Trophoblast cell (in vitro differentiated cells and primary cell): ENCODE measurements around the gene CBY2.

Experiments
- DNase-seq, 2 donors: peaks; one replicate each; pipeline ENCODE4 v3.0.0-alpha.2; 2016
- H2AFZ ChIP-seq: 2 replicates; pipeline ENCODE4 v1.6.1; 2013; ENCODE audit warnings: low read length, moderate library complexity, mild to moderate bottlenecking; ENCODE audit not compliant: insufficient read depth, poor library complexity
- H2AK5ac ChIP-seq: 2 replicates; pipeline ENCODE4 v1.6.1; 2013; ENCODE audit warnings: mild to moderate bottlenecking, low read length
- H2BK120ac ChIP-seq: 2 replicates; pipeline ENCODE4 v1.6.1; 2013; ENCODE audit warnings: low read length, mild to moderate bottlenecking, moderate library complexity; ENCODE audit not compliant: insufficient read depth, poor library complexity
- H2BK12ac ChIP-seq: 2 replicates; pipeline ENCODE4 v1.6.1; 2013; ENCODE audit warnings: mild to moderate bottlenecking, low read length, moderate library complexity
- H2BK5ac ChIP-seq: 2 replicates; pipeline ENCODE4 v1.6.1; 2013; ENCODE audit warnings: low read length, low read depth, moderate library complexity, mild to moderate bottlenecking; ENCODE audit not compliant: poor library complexity
- H3K14ac ChIP-seq: 2 replicates; pipeline ENCODE4 v1.6.1; 2013; ENCODE audit warnings: mild to moderate bottlenecking, low read length
- H3K18ac ChIP-seq: 2 replicates; pipeline ENCODE4 v1.6.1; 2013; ENCODE audit warnings: mild to moderate bottlenecking, low read length
- H3K23ac ChIP-seq: 2 replicates; pipeline ENCODE4 v1.6.1; 2013; ENCODE audit warnings: low read length
- H3K27ac ChIP-seq: 2 replicates; pipeline ENCODE4 v1.5.1; 2013; ENCODE audit warnings: low read depth, mild to moderate bottlenecking, inconsistent platforms, low read length, moderate library complexity
- H3K27me3 ChIP-seq: 2 replicates; pipeline ENCODE4 v1.6.1; 2013; ENCODE audit warnings: inconsistent platforms, mild to moderate bottlenecking, low read length, moderate library complexity; ENCODE audit not compliant: insufficient read depth
- H3K36me3 ChIP-seq, 2 experiments: 1 replicate in 1 of 2; 2 replicates in 1 of 2; pipeline ENCODE4 v1.6.1; 2013; ENCODE audit warnings: low read length in 2 of 2, mild to moderate bottlenecking in 2 of 2, moderate library complexity in 1 of 2; ENCODE audit not compliant: insufficient read depth in 2 of 2, control insufficient read depth in 1 of 2
- H3K4ac ChIP-seq: 2 replicates; pipeline ENCODE4 v1.6.1; 2013; ENCODE audit warnings: low read depth, mild to moderate bottlenecking, low read length, moderate library complexity
- H3K4me1 ChIP-seq, 2 experiments: 1 replicate in 1 of 2; 2 replicates in 1 of 2; pipeline ENCODE4 v1.6.1; 2013; ENCODE audit warnings: low read length in 2 of 2, mild to moderate bottlenecking in 2 of 2, moderate library complexity in 1 of 2; ENCODE audit not compliant: insufficient read depth in 2 of 2, control insufficient read depth in 1 of 2
- H3K4me2 ChIP-seq: 2 replicates; pipeline ENCODE4 v1.6.1; 2013; ENCODE audit warnings: inconsistent platforms, mild to moderate bottlenecking, low read length, moderate library complexity
- H3K4me3 ChIP-seq: 2 replicates; pipeline ENCODE4 v1.5.1; 2013; ENCODE audit warnings: mild to moderate bottlenecking, low read depth, low read length, inconsistent platforms
- H3K79me1 ChIP-seq: one replicate; pipeline ENCODE4 v1.6.1; 2013; ENCODE audit warnings: low read length
- H3K79me2 ChIP-seq: 2 replicates; pipeline ENCODE4 v1.6.1; 2013; ENCODE audit warnings: low read length, mild to moderate bottlenecking; ENCODE audit not compliant: control insufficient read depth, insufficient read depth, poor library complexity
- H3K9ac ChIP-seq: 2 replicates; pipeline ENCODE4 v1.6.1; 2013; ENCODE audit warnings: mild to moderate bottlenecking, low read length
- H3K9me3 ChIP-seq: 2 replicates; pipeline ENCODE4 v1.6.1; 2013; ENCODE audit warnings: low read depth, mild to moderate bottlenecking, control low read depth, inconsistent platforms, low read length; ENCODE audit not compliant: insufficient read depth
- H4K12ac ChIP-seq: 2 replicates; pipeline ENCODE4 v1.6.1; 2013; ENCODE audit warnings: low read depth, mild to moderate bottlenecking, low read length, moderate library complexity
- H4K8ac ChIP-seq: 2 replicates; pipeline ENCODE4 v1.6.1; 2013; ENCODE audit warnings: low read depth, mild to moderate bottlenecking, low read length, moderate library complexity
- H4K91ac ChIP-seq: one replicate; pipeline ENCODE4 v1.6.1; 2013; ENCODE audit warnings: low read depth, mild to moderate bottlenecking, low read length, moderate library complexity
- WGBS: extraction: QIAGEN DNeasy Blood & Tissue Kit; methylation state at CpG from one replicate; pipeline ENCODE4 v1.1.7; 2013; ENCODE audit warnings: missing lambda C conversion rate; ENCODE audit not compliant: insufficient read length, insufficient coverage; ENCODE audit errors: extremely low coverage; 5-methylcytosine and 5-hydroxymethylcytosine counted together

Gene CBY2

DNA sequence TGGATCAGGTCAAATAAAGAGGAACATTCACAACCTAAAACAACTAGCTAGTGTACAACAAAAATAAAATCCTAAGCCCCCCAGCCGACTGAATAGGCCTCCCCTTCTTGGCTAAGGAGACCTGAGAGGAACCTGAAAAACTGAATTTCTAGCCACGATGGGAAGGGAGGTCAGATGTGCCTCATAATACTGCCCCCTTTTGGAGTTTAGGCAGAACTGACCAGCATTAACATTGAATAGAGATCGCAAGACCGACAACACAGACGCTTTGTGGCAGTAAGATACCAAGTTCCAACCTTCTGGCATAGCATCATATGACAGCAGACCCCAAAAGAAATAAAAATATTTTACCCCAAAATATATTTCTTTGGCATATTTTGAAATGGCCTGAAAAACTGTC, 15.9 kb downstream of the CBY2 start:
- Histone ChIP-seq H4K91ac (no peak overlapping the region), H2AFZ (no peak overlapping the region), H3K4ac (no peak overlapping the region), H3K4me3 (no peak overlapping the region), H3K9ac (no peak overlapping the region), H3K14ac (no peak overlapping the region), H3K4me1 (no peaks in the 10 kb centered on the region), H3K23ac (no peak overlapping the region), H3K27me3 (no peaks in the 10 kb centered on the region), H2BK120ac (no peak overlapping the region), H3K18ac (no peak overlapping the region), H3K4me2 (no peak overlapping the region), H3K9me3 (peaks cover 4% of the 10 kb centered on the region), H3K79me2 (no peaks in the 10 kb centered on the region), H3K79me1 (no peaks in the 10 kb centered on the region), H2BK12ac (no peak overlapping the region), H4K12ac (no peak overlapping the region), H3K27ac (no peak overlapping the region), H3K36me3 (no peaks in the 10 kb centered on the region), H2BK5ac (no peak overlapping the region), H4K8ac (no peak overlapping the region), H2AK5ac (no peak overlapping the region)
- DNase-seq: peak in 1 of 2 donors; percentile 70
- WGBS: no CpG with 5 or more reads among the region's 5 CpGs

DNA sequence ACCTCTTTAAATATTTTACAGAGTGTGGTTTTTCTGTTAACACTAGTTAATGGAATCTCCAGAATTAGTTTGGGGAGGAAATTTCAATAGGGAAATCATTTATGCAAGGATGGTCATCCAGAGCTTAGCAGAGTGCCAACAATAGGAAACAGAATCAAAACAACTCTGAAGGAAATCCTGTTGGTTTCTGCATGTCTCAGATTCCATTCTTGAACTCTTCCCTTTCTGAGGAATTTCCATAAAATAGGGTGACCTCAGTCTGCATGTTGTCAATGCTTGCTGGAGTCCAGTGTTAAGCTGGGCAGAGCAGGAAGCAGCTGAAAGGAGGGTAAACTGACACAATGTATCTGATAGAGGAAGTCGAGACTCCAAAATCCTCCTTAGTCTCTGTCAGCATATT, 16.9 kb downstream of the CBY2 start:
- no CpG with 5 or more reads among the region's 1 CpG for WGBS
- Histone ChIP-seq H3K4ac (no peak overlapping the region), H3K27me3 (no peaks in the 10 kb centered on the region), H3K27ac (no peak overlapping the region), H3K18ac (no peak overlapping the region), H3K9ac (no peak overlapping the region), H4K8ac (no peak overlapping the region), H2BK5ac (no peak overlapping the region), H3K4me3 (no peak overlapping the region), H3K36me3 (no peaks in the 10 kb centered on the region), H2BK12ac (no peak overlapping the region), H4K91ac (no peak overlapping the region), H2AK5ac (no peak overlapping the region), H2BK120ac (no peak overlapping the region), H3K14ac (no peak overlapping the region), H3K79me2 (no peaks in the 10 kb centered on the region), H3K79me1 (no peaks in the 10 kb centered on the region), H3K23ac (no peak overlapping the region), H2AFZ (no peak overlapping the region), H4K12ac (no peak overlapping the region), H3K9me3 (no peaks in the 10 kb centered on the region), H3K4me1 (no peaks in the 10 kb centered on the region), H3K4me2 (no peak overlapping the region)
- no peak for DNase-seq

DNA sequence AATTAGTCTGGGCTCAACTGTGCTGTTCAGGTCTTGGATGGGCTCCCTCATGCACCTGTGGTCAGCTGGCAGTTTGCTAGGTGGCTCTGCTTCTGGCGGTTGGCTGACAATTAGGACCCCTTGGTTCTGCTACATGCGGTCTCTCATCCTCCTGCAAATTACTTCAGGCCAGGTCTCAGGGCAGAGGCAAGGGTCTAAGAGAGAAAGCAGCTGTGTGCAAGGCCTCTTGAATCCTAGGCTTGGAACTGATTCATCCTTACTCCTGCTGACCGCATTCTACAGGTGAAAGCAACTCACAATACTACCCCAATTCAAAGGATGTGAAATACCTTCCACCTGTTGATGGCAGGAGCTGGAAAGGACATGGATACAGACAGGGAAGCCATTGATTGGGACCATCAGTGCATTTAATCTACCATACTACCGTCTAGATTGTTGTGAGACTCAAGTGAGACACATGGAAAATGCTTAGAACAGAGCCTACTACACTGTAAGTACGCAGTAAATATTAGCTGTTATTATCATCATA, 19.1 kb downstream of the CBY2 start:
- Histone ChIP-seq H3K79me1 (no peaks in the 10 kb centered on the region), H2BK5ac (no peak overlapping the region), H4K8ac (no peak overlapping the region), H3K27me3 (no peaks in the 10 kb centered on the region), H2AK5ac (no peak overlapping the region), H3K14ac (no peak overlapping the region), H2AFZ (no peak overlapping the region), H3K23ac (no peak overlapping the region), H2BK120ac (no peak overlapping the region), H3K18ac (no peak overlapping the region), H2BK12ac (no peak overlapping the region), H4K12ac (no peak overlapping the region), H3K4ac (no peak overlapping the region), H4K91ac (no peak overlapping the region), H3K4me1 (no peaks in the 10 kb centered on the region), H3K79me2 (no peaks in the 10 kb centered on the region), H3K4me3 (no peak overlapping the region), H3K9ac (no peak overlapping the region), H3K9me3 (no peaks in the 10 kb centered on the region), H3K4me2 (no peak overlapping the region), H3K36me3 (no peaks in the 10 kb centered on the region), H3K27ac (no peak overlapping the region)
- WGBS: no CpG with 5 or more reads among the region's 5 CpGs
- no peak for DNase-seq

DNA sequence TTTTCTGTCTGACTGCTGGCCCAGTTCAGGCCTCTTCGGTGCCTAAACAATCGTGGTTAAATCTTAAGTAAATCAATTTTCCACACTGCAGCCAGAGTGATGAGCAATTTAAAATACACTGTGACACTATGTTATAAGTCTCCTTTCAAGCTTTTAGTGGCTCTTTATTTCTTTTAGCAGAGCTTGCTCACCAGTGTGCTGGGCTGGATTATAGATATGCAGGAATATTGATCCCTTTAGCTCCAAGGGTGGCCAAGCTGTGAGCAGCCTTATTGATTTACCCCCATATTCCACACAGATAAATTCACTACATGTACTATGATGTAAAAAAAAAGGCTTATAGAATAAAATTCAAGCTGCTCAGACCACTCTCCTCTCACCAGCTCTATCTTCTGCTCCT, 21.7 kb downstream of the CBY2 start:
- no peak overlapping the region for H4K8ac ChIP-seq
- H3K79me1 ChIP-seq: no peaks in the 10 kb centered on the region
- no peak overlapping the region for H3K4me3 ChIP-seq
- no peak overlapping the region for H3K18ac ChIP-seq
- no peak overlapping the region for H3K4ac ChIP-seq
- H3K9me3 ChIP-seq: no peaks in the 10 kb centered on the region
- no peaks in the 10 kb centered on the region for H3K79me2 ChIP-seq
- H2AK5ac ChIP-seq: no peak overlapping the region
- no peaks in the 10 kb centered on the region for H3K36me3 ChIP-seq
- no peak overlapping the region for H4K12ac ChIP-seq
- no peaks in the 10 kb centered on the region for H3K4me1 ChIP-seq
- H2BK5ac ChIP-seq: no peak overlapping the region
- H3K23ac ChIP-seq: no peak overlapping the region
- DNase-seq: no peak
- no CpG with 5 or more reads among the region's 2 CpGs for WGBS
- H3K9ac ChIP-seq: no peak overlapping the region
- no peak overlapping the region for H2BK120ac ChIP-seq
- no peak overlapping the region for H3K14ac ChIP-seq
- H2BK12ac ChIP-seq: no peak overlapping the region
- no peak overlapping the region for H3K27ac ChIP-seq
- no peaks in the 10 kb centered on the region for H3K27me3 ChIP-seq
- no peak overlapping the region for H4K91ac ChIP-seq
- no peak overlapping the region for H2AFZ ChIP-seq
- H3K4me2 ChIP-seq: no peak overlapping the region
